HG02852 (cell line): ENCODE measurements around the gene OXLD1.

Source experiments
- ATAC-seq: cut with Tn5 transposase; IDR thresholded peaks from one replicate; pipeline ENCODE4 v1.9.1; 2021; ENCODE audit warnings: mild to moderate bottlenecking, moderate library complexity; ENCODE audit not compliant: unreplicated experiment

The OXLD1 gene

DNA sequence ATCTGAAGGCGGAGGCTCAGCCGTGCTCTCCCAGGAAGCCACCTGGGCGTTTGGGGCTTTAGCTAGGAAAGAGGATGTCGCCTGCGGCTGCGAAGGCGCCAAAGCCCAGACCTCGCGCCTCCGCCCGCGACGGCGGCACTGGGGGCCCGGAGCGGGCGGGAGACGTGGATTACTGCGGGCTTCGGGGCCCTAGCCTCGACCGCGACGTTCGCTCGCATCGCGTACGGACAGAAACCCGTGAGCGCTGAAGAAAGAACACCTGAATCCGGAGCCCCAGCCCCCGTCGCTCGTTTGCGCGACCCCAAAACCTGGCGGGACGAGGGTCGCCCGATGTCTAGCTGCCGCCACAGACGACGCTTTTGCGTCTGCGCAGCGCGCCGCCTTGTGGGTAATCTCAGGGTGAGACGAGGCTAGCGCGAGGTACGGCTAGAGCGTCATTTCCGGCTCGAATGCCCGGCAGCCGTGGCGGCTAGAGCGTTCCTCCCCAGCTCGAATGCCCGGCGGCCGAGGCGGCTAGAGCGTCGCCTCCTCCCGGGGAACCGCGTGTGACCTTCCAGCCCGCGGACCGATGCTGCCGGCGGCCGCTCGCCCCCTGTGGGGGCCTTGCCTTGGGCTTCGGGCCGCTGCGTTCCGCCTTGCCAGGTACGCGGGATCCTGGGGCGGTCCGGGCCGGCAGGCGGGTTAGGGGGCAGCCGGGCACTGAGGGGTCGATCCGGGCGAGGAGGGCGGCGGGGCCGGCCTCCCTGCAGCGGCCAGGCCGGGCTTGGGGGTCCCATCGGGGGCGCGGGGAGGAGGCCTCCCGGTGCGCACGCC lies 36.7 kb upstream of the OXLD1 start, which contains the start of gene MRPL12:
TSS of gene MRPL12 (plus strand) at position 434 of the 813 bp plus-strand sequence. CDS start at position 569, 135 bp downstream.
- peak; percentile 73 for ATAC-seq

DNA sequence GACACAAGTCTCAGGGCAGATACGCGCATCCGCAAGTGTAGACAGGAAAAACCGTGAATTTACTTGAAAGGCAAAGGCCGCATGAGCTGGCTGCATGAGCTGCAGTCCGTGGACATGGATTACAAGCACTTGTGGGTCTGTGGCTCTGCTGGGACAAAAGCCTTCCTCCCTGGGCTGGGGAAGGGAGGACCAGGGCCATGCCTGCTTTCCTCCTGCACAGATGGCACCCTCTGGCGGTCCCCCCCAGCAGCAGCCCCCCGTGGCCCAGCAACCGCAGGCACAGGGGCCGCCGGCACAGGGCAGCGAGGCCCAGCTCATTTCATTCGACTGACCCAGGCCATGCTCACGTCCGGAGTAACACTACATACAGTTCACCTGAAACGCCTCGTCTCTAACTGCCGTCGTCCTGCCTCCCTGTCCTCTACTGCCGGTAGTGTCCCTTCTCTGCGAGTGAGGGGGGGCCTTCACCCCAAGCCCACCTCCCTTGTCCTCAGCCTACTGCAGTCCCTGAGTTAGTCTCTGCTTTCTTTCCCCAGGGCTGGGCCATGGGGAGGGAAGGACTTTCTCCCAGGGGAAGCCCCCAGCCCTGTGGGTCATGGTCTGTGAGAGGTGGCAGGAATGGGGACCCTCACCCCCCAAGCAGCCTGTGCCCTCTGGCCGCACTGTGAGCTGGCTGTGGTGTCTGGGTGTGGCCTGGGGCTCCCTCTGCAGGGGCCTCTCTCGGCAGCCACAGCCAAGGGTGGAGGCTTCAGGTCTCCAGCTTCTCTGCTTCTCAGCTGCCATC lies 35.1 kb upstream of the OXLD1 start:
- ATAC-seq = no peak

DNA sequence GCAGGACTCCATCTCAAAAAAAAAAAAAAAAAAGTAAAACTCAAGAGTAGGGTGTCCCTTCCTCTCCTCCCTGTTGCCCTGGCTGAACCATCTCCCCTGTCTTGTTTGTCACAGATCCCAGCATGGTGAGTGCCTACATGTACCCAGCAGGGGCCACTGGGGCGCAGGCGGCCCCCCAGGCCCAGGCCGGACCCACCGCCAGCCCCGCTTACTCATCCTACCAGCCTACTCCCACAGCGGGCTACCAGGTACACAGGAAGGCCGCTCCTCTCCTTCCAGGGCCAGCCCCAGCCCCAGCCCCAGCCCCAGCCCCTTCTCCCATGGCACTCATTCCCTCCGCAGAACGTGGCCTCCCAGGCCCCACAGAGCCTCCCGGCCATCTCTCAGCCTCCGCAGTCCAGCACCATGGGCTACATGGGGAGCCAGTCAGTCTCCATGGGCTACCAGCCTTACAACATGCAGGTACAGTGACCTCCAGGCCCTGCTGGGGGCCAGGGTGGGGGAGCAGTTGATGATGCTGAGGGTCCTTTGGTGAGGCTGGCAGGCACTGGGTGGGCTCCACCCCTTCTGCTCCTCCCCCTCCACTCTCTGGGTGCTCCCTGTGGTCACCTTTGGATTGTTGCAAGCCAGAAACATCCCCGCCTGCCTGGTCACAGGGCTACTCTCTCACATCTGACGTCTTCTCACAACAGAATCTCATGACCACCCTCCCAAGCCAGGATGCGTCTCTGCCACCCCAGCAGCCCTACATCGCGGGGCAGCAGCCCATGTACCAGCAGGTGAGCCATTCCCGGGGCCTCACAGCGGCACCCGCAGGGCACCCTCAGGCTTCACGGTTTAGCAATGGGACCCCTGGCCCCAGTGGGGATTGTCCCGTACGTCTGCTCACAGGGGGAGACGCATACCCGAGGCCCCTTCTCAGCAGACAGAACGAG lies 34.2 kb upstream of the OXLD1 start:
- no peak for ATAC-seq

DNA sequence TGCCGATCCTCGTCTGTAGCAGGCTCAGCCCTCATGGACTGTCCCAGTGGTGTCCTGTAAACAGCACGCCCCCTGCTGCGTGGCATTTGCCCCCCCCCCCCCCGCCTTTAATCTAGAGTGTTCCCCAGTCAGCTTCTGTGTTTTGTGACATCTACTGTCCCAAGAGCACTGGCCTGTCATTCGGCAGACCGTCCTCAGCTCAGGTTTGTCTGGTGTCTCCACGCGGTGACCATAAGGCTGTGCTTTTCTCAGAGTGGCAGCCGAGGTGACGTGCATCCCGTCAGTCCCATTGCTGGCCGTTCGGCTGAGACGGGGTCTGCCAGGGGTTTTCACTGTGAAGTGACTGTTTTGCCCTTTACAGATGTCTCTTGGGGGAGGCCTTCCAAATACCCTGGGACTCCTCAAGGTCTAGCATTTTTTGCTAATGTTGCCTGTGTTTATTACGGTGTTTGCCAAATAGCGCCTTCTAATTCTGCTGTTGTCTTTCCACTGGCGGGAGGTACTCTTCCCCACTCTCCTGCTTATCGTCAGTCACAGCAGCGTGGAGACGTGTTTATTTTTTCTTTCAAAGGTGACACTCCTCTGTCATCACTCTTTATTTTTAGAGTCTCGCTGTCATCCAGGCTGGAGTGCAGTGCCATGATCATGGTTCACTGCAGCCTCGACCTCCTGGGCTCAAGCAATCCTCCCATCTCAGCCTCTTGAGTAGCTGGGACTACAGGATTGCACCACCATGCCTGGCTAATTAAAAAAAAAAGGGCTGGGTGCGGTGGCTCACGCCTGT lies 31.0 kb upstream of the OXLD1 start:
- no peak for ATAC-seq

DNA sequence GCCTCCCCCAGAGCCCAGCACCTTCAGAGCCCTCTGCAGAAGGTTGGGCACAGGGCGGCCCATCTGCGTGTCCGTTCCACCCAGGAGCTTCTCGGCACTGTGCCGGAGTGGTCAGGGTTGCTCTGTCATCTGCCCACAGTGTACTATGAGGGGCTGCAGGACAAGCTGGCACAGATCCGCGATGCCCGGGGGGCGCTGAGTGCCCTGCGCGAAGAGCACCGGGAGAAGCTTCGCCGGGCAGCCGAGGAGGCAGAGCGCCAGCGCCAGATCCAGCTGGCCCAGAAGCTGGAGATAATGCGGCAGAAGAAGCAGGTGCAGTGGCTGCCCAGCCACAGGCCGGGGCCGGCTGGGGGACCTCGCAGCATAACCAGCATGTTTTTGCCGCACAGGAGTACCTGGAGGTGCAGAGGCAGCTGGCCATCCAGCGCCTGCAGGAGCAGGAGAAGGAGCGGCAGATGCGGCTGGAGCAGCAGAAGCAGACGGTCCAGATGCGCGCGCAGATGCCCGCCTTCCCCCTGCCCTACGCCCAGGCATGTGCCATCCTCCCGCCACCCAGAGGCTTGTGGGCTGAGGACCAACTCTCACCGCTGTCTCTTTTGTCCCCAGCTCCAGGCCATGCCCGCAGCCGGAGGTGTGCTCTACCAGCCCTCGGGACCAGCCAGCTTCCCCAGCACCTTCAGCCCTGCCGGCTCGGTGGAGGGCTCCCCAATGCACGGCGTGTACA lies 30.0 kb upstream of the OXLD1 start:
- no peak for ATAC-seq

DNA sequence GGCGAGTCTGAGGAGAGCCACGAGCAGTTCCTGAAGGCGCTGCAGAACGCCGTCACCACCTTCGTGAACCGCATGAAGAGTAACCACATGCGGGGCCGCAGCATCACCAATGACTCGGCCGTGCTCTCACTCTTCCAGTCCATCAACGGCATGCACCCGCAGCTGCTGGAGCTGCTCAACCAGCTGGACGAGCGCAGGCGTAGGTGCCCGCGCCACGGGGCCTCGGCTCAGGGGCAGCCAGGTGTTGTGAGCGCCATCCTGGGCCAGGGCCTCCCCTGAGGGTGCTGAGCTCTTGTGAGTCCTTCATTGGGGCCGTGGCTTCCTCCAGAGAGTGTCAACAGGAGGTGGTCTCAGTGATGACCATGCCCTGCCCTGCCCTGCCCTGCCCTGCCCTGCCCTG lies 29.4 kb upstream of the OXLD1 start:
- no peak for ATAC-seq

DNA sequence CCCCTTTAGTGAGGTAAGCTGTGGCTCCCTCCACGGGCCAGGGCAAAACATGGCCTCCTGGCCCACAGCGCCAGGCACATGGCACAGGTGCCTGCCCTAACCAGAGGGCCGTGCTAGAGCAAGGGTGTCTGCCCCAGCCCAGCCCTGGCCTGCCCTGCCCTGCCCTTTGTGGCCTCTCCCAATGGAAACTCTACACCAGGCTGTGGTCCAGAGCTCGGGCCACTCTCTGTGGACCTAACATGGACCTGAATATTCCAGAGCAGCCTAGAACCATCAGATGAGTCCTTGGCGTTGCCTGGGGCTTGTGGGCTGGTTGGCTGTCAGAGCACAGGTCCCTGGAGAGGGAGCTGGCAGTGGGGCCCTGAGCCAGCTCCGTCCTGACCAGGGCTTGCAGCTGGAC lies 28.8 kb upstream of the OXLD1 start:
- ATAC-seq = no peak

DNA sequence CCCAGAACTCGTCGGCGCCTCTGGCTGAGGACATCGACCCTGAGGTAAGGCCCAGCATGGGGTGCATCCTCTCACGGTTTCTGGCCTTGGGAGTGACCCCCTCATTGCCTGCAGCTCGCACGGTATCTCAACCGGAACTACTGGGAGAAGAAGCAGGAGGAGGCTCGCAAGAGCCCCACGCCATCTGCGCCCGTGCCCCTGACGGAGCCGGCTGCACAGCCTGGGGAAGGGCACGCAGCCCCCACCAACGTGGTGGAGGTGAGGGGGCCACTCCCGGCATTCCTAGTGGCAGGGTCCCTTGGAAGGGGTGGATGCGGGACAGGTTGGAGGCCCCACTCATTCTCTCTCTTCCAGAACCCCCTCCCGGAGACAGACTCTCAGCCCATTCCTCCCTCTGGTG lies 28.4 kb upstream of the OXLD1 start:
- ATAC-seq = no peak

DNA sequence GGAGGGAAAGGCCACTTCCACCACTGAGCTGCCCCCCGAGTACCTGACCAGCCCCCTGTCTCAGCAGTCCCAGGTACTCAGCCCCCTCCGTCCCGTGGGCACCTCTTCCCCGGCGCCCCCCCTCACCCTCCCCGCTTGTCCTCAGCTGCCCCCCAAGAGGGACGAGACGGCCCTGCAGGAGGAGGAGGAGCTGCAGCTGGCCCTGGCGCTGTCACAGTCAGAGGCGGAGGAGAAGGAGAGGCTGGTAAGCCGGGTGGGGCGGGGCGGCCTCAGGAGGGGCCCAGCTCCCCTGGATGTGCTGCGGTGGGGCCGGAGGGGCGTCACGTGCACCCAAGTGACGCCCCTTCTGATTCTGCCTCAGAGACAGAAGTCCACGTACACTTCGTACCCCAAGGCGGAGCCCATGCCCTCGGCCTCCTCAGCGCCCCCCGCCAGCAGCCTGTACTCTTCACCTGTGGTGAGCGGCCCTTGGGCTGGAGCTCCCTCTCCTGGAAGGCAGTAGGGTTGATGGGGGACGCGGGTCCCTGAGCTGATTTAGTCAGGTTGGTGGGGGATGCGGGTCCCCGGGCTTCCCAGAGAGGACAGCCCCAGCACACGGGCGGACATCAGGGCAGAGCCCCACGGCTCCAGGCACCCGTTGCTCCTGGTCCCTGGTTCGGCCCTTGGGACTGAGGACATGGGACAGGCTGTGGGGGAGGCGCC lies 27.3 kb upstream of the OXLD1 start:
- ATAC-seq = no peak

DNA sequence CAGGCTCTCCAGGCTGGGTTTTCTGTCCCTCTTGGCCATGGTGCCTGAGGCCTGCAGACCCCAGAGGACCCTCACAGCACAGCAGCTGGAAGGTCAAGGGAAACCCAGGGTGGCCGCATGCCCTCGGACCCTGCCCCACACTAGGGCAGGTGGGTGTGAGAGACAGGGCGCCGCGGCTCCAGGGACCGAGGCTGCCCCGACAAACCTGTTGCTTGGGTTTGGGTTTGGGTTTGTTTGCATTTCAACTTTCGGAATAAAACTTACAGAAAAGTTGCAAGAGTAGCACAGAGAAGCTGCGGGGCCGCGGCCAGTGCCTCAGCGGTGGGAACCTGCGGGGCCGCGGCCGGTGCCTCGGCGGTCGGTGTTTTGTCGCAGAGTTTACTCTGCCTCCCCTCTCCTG lies 25.2 kb upstream of the OXLD1 start:
- ATAC-seq = no peak

DNA sequence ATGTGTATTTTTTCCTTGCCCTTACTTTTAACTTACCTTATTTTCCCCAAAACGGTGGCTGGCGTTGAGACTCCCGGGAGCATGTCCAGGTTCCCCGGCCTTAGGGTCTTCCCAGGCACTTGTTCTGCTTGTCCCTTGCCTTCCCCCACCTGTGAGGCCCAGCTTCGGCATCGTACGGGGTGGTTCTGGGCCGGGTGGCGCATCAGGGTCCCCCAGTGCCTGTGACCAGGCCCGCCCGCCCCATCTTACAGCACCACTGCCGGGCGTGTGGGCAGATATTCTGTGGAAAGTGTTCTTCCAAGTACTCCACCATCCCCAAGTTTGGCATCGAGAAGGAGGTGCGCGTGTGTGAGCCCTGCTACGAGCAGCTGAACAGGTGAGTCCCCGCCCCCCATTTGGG lies 24.8 kb upstream of the OXLD1 start:
- no peak for ATAC-seq

DNA sequence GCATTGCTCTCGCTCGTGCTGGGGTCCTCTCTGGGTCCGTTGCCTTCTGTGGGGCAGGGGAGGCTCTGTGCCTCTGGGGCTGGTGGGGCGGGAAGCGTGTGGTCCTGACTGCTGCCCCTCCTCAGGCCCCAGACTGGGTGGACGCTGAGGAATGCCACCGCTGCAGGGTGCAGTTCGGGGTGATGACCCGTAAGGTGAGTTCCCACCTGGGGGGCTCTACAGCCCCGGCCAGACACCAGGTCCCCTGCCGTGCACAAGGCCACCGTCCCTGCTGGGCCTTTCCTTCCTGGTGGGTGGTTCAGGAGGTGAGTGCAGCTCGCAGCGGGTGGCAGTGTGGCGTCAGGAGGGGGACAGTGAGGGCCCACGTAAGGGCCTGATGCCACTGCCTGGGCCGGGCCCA lies 24.1 kb upstream of the OXLD1 start:
- ATAC-seq = no peak

DNA sequence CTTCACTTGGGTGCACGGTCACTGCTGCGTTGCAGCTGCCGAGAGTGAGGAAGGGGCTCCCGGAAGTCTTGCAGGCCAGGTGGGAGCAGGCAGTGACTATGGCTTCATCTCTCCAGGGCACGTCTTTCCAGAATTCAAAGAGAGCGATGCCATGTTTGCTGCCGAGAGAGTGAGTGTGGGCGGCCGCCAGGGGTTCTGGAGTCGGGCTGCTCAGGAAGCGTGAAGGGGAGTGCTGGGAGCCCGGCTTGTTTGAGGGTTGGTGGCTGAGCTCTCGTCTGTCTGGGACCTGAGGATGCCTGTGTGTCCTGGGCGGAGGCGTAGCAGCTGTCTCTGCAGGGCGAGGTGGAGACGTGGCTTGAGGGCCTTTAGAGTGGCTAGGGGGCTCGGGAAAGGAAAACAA lies 23.7 kb upstream of the OXLD1 start:
- ATAC-seq = no peak

DNA sequence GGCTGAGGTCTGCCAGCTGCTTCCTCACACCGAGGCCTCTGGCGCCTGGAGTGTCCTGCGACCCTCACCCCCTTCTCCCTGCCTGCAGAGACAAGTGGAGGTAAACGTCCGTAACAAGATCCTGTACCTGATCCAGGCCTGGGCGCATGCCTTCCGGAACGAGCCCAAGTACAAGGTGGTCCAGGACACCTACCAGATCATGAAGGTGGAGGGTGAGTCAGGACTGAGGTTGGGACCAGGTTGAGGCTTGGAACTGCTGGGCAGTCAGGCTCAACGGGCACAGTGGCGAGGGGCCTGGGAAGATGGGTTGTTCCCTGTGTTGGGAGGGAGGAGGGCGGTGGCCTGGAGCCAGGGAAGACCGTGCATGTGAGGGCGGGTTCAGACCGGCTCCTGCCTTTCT lies 22.2 kb upstream of the OXLD1 start:
- no peak for ATAC-seq

DNA sequence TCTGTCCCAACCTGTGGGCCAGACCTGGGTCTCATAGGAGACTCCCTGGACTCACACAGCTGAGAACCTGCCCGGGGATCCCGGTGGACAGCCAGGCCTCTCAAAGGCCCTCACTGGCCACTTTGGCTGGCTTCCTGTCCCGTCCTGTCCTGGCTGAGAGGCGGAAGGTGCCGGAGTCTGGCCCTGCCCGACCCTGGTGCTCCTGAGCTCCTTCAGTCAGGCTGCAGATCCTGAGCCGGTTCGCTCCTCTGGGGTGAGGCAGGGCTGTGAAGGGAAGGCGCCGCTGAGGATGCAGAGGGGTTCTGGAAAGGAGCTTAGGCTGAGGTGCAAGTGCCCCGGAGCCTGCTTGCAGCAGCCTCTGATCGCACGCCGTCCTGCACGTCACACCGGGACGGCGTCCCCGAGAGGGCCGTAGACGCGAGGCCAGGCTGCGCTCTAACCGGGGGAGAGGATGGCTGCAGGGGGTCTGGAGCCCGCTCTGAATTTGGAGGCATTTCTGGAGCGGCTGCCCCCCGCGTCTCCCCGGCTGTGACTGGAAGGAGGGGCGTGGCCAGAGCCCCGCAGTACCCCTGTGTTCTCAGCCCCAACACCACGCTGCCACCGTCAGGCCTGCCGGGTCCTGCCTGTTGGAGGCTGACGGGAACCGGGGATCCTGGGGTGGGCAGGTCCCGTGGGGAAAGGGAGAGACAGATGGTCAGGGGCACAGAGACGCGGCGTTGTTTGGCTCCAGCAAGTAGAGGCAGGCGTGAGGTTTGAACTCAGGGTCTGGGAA lies 21.6 kb upstream of the OXLD1 start:
- no peak for ATAC-seq

DNA sequence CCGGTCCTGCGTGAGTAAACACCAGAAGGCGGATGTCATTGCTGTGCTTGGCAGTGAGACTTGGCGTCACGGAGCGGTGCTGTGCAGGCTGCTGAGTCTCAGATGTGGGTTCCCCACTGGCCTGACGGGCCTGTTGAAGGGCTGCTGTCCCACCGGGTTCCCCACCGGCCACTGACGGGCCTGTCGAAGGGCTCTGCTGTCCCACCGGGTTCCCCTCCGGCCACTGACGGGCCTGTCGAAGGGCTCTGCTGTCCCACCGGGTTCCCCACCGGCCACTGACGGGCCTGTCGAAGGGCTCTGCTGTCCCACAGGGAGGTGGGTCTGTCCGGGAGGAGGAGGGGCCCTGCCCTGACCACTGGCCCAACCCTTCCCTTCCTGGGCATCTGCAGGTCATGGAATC lies 20.2 kb upstream of the OXLD1 start:
- ATAC-seq = no peak

DNA sequence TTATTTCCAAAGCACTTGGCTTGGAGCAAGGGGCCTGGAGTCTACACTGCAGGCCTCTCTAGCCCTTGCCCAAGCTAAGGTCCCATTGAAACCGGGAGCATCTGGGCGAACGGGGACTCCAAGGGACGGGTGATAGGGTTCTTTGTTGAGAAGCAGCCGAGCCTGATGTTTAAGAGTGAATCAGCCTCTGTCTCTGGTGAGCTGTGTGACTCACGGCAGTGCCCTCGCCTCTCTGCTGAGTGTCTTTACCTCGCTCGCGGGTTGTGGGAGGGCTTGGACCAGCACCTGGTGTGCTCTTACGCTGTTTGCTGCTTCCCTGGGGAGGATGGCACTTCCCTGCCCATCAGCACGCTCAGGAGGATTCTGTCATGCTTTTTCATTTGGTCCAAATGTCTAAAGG lies 18.7 kb upstream of the OXLD1 start:
- ATAC-seq = no peak

DNA sequence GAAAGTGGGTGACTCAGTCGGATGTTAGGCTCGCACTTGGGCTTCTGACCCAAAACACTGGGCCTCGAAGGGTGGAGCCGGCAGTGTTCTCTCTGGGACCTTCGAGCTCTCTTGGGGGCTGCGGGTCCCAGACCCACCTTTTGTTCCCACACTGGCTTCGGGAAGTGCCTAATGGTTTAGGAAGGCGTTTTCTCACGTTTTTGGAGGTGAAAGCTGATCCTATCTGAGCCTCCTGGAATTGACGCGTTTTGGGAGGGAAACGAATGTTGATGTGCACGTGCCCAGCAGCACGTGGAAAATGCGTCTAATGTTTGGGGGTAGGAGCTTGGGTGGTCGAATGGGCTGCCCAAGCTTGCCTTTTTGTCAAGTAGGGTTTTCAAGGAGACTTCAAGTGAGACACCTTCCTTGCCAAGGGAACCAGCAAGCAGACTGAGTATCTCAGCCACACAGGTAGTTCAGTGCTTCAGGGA lies 18.1 kb upstream of the OXLD1 start:
- ATAC-seq = no peak
